Inferior parietal cortex (tissue), 1 donor: ENCODE measurements around the gene ARSH.
"Not testable (repeated sequence)": the region's sequence is repeated elsewhere in the genome, so short reads cannot be mapped to it uniquely, and the experiment has no call there.

ENCODE experiments used
- DNase-seq: peaks from one replicate; pipeline ENCODE4 v3.0.0-alpha.2; 2016; ENCODE audit errors: extremely low spot score

ARSH gene

GRCh38 chrX:3029129-3029528, 22.8 kb downstream of the ARSH start:
- no peak for DNase-seq

- DNase-seq: no peak
Measured at GRCh38 chrX:3037218-3037617, 30.9 kb downstream of the ARSH start.

- DNase-seq: no peak
Measured at GRCh38 chrX:3044196-3044595, 37.9 kb downstream of the ARSH start.

DNA sequence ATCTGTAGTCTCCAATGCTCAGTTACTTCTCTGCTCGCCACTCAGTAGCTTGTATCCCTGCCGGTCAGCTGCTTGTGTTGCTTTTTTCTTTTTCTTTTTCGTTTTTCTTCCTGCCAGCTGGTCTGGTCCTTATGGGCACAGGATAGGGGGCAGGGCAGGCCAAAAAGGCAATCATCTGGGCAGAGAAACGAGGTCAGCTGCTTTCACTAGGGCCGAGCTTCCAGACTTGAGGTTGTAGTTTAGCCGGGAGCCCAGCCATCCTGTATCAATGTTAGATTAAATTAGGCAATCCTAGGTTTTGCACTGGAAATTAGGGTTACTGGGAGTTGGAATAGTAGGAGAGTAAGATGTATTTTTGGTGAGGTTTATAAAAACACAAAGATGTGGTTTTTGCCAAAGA, 38.3 kb downstream of the ARSH start:
- no peak for DNase-seq

GRCh38 chrX:3046253-3047240, 40.2 kb downstream of the ARSH start:
- no peak for DNase-seq

- DNase-seq: not testable (repeated sequence)
Measured at GRCh38 chrX:3050523-3051175, 44.3 kb downstream of the ARSH start.

- no peak for DNase-seq
Measured at GRCh38 chrX:3052860-3053259, 46.5 kb downstream of the ARSH start.

DNA sequence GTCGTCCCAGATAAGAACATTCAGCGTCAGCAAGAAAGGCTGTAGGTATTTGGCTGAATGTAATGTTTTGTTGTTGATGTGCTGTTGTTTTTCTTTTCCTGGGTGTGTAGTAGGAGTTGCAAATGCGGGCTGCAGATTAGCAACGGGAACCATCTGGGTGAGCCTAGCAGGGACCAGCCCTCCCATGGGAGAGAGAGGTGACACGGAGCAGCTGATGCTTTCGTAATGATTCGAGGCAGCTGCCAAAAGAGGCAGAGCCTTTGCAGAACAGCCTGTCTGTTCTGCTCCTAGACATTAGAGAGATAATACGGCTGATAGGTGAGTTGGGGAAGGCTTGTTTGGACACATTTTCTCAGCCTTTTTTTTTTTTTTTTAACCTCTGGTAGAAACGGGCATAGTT, 60.2 kb downstream of the ARSH start:
- no peak for DNase-seq

- no peak for DNase-seq
Measured at GRCh38 chrX:3075959-3076358, 69.6 kb downstream of the ARSH start.

DNA sequence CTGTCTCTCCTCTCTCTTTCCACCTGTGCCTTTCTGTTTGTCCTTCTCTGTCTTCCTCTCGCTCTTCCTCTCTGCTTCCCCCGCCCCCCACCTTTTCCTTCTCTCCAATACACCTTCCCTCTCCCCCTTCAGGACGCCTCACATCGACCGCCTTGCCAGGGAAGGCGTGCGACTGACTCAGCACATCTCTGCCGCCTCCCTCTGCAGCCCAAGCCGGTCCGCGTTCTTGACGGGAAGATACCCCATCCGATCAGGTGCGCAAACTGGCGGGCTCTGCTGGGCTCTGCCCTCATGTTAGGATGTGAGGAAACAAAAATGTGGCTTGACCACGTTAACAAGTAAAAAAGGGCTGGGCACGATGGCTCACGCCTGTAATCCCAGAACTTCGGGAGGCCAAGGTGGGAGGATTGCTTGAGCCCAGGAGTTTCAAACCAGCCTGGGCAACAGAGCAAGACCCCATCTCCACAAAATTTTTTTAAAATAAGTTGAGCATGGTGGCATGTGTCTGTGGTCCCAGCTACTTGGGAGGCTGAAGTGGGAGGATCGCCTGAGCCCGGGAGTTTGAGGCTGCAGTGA, 70.2 kb downstream of the ARSH start:
- no peak for DNase-seq
